ENCODE results near the gene TINAG.

The TINAG gene

GRCh38 chr6:54308289-54308985, at the start of gene TINAG:
TSS of gene TINAG (plus strand) at chr6:54308441. CDS start at chr6:54308551, 110 bp downstream.
- no peak for DNase-seq

GRCh38 chr6:54260025-54260424, 48.2 kb upstream of the TINAG start:
- DNase-seq = no peak

- DNase-seq = no peak
Measured at GRCh38 chr6:54262499-54262898, 45.7 kb upstream of the TINAG start.

GRCh38 chr6:54262971-54263370, 45.3 kb upstream of the TINAG start:
- no peak for DNase-seq

- no peak for DNase-seq
Measured at GRCh38 chr6:54264581-54265272, 43.5 kb upstream of the TINAG start.

GRCh38 chr6:54266400-54266923, 41.8 kb upstream of the TINAG start:
- no peak for DNase-seq

GRCh38 chr6:54267798-54268197, 40.4 kb upstream of the TINAG start:
- peak; percentile 2 for DNase-seq

- DNase-seq = no peak
Measured at GRCh38 chr6:54273214-54273820, 34.9 kb upstream of the TINAG start.

GRCh38 chr6:54274383-54274782, 33.9 kb upstream of the TINAG start:
- no peak for DNase-seq

- no peak for DNase-seq
Measured at GRCh38 chr6:54282186-54282585, 26.1 kb upstream of the TINAG start.

- no peak for DNase-seq
Measured at GRCh38 chr6:54284161-54284860, 23.9 kb upstream of the TINAG start.

GRCh38 chr6:54285595-54285994, 22.6 kb upstream of the TINAG start:
- DNase-seq = no peak

GRCh38 chr6:54286141-54286540, 22.1 kb upstream of the TINAG start:
- no peak for DNase-seq

- DNase-seq = no peak
Measured at GRCh38 chr6:54288474-54288873, 19.8 kb upstream of the TINAG start.

- no peak for DNase-seq
Measured at GRCh38 chr6:54289426-54289825, 18.8 kb upstream of the TINAG start.

- peak; percentile 32 for DNase-seq
Measured at GRCh38 chr6:54291146-54291545, 17.1 kb upstream of the TINAG start.

GRCh38 chr6:54291738-54292137, 16.5 kb upstream of the TINAG start:
- peak; percentile 51 for DNase-seq

- no peak for DNase-seq
Measured at GRCh38 chr6:54294965-54295532, 13.2 kb upstream of the TINAG start.

- no peak for DNase-seq
Measured at GRCh38 chr6:54299542-54300269, 8.5 kb upstream of the TINAG start.

GRCh38 chr6:54301770-54302169, 6.5 kb upstream of the TINAG start:
- DNase-seq = no peak

GRCh38 chr6:54307439-54307910, 766 bp upstream of the TINAG start:
- DNase-seq = no peak

- no peak for DNase-seq
Measured at GRCh38 chr6:54308986-54309315, 710 bp downstream of the TINAG start.

Measured in activated CD4-positive, alpha-beta T cell treated with anti-CD3 and anti-CD28 coated beads, Interleukin-2, Interleukin-6, amounts not matched to agents 100 ng/mL and 50 ng/mL, durations not matched to agents 16 hours and 8 hours (primary cell).